ENCODE data around the gene EXOC4.

Gene EXOC4

GRCh38 chr7:133812877-133813276 lies 560.0 kb downstream of the EXOC4 start:
- no peak overlapping the region for H3K4me3 ChIP-seq (ENCODE audit: low read length, poor library complexity, severe bottlenecking)
- H4K20me1 ChIP-seq (ENCODE audit: insufficient read depth, low read length, poor library complexity, severe bottlenecking): no peaks in the 10 kb centered on the region
- H3K4me1 ChIP-seq (ENCODE audit: insufficient read depth, low read length, poor library complexity, severe bottlenecking): peaks cover 6% of the 10 kb centered on the region
- no peaks in the 10 kb centered on the region for H3K9me3 ChIP-seq (ENCODE audit: insufficient read depth, low read depth, low read length)
- 0 out of 2 replicates have a peak, but pooled peaks cover 5% of the 10 kb centered on the region for H3F3A ChIP-seq (ENCODE audit: low read depth)
- peaks cover 4% of the 10 kb centered on the region; the same call in 1 of the 2 replicates for H3K36me3 ChIP-seq (ENCODE audit: insufficient read depth, low read length)
- H3K4me2 ChIP-seq (ENCODE audit: low read depth, low read length, poor library complexity, severe bottlenecking): no peak overlapping the region
- no peaks in the 10 kb centered on the region for H3K27me3 ChIP-seq (ENCODE audit: insufficient read depth, low read length, poor library complexity, severe bottlenecking)
- H3K79me2 ChIP-seq (ENCODE audit: insufficient read depth, low read length): no peaks in the 10 kb centered on the region
- no peak overlapping the region for H3K9ac ChIP-seq (ENCODE audit: low read depth, low read length, poor library complexity, severe bottlenecking)
- H3K9me2 ChIP-seq (replicated peaks; ENCODE audit: low read depth, low read length): no peaks in the 10 kb centered on the region
- TF ChIP-seq EZH2phosphoT487 (IDR thresholded peaks at IDR 0.05; ENCODE audit: borderline replicate concordance) (no peak), CTCF (conservative IDR thresholded peaks at IDR 0.05; ENCODE audit: low read length) (no peak)
- H2AFZ ChIP-seq (ENCODE audit: low read length): no peak overlapping the region

DNA sequence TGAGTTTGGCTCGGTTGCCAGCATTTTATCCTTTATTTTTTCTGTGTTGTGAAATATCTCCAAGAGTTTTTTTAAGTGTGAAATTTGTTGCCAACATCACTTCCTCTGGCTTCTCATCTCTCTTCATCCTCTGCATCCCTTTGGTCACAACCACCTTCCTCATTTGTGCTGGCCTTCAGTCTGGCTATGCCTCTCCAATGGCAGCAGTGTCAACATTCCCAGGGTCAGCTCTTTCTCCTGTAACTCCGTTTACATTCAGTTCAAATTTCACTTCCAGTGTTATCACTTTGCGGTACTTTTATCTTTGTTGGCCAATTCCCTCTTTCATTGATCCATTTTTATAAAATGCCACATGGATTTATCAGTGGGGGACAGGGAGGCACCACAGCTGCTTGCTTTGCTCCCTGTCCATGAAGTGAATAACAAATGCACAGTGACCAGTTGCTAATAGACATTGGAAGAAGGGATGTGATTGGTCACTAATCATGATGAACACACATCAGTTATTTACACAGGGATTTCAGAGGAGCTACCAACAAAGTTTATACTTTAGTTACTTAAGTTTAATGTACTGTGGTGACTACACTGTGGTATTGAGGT lies 562.8 kb downstream of the EXOC4 start:
- peaks cover 15% of the 10 kb centered on the region; the same call in 1 of the 2 replicates for H3K36me3 ChIP-seq (ENCODE audit: insufficient read depth, low read length)
- no peak overlapping the region for H3K9ac ChIP-seq (ENCODE audit: low read depth, low read length, poor library complexity, severe bottlenecking)
- no peak overlapping the region for H2AFZ ChIP-seq (ENCODE audit: low read length)
- no peaks in the 10 kb centered on the region for H3K27me3 ChIP-seq (ENCODE audit: insufficient read depth, low read length, poor library complexity, severe bottlenecking)
- H3K4me1 ChIP-seq (ENCODE audit: insufficient read depth, low read length, poor library complexity, severe bottlenecking): peaks cover 11% of the 10 kb centered on the region
- no peak overlapping the region for H3K4me3 ChIP-seq (ENCODE audit: low read length, poor library complexity, severe bottlenecking)
- no peak overlapping the region for H3K4me2 ChIP-seq (ENCODE audit: low read depth, low read length, poor library complexity, severe bottlenecking)
- no peaks in the 10 kb centered on the region for H3K79me2 ChIP-seq (ENCODE audit: insufficient read depth, low read length)
- no peaks in the 10 kb centered on the region for H3K9me2 ChIP-seq (replicated peaks; ENCODE audit: low read depth, low read length)
- no peaks in the 10 kb centered on the region for H3K9me3 ChIP-seq (ENCODE audit: insufficient read depth, low read depth, low read length)
- H4K20me1 ChIP-seq (ENCODE audit: insufficient read depth, low read length, poor library complexity, severe bottlenecking): no peaks in the 10 kb centered on the region
- 0 out of 2 replicates have a peak, but pooled peaks cover 5% of the 10 kb centered on the region for H3F3A ChIP-seq (ENCODE audit: low read depth)
- TF ChIP-seq EZH2phosphoT487 (IDR thresholded peaks at IDR 0.05; ENCODE audit: borderline replicate concordance) (no peak), CTCF (conservative IDR thresholded peaks at IDR 0.05; ENCODE audit: low read length) (no peak)

DNA sequence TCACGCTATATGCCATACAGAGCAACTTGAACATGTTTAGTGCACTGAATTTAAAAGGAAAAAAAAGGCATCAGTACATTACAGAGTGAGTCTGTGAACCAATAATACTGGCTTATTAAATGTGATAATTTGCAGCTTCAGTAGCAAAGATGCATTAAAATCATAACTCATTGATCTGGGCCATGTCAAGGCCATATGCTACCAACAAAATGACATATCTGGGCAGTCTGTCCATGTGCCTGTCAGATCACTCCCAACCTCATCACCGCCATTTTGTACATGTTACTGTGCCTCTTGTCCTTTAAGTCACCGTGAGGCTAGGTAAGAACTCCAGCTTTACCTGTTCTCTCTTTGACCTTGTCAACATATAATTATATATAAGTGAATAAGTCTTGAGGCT lies 566.8 kb downstream of the EXOC4 start:
- no peaks in the 10 kb centered on the region for H3K9me3 ChIP-seq (ENCODE audit: insufficient read depth, low read depth, low read length)
- no peak for TF ChIP-seq CTCF (conservative IDR thresholded peaks at IDR 0.05; ENCODE audit: low read length)
- TF ChIP-seq EZH2phosphoT487 (IDR thresholded peaks at IDR 0.05; ENCODE audit: borderline replicate concordance): no peak

More for the DNA sequence above, 566.8 kb downstream of the EXOC4 start:
- H3K4me3 ChIP-seq (ENCODE audit: low read length, poor library complexity, severe bottlenecking): no peak overlapping the region
- H4K20me1 ChIP-seq (ENCODE audit: insufficient read depth, low read length, poor library complexity, severe bottlenecking): no peaks in the 10 kb centered on the region
- no peaks in the 10 kb centered on the region for H3F3A ChIP-seq (ENCODE audit: low read depth)
- H3K27me3 ChIP-seq (ENCODE audit: insufficient read depth, low read length, poor library complexity, severe bottlenecking): no peaks in the 10 kb centered on the region
- H3K4me1 ChIP-seq (ENCODE audit: insufficient read depth, low read length, poor library complexity, severe bottlenecking): peaks cover 14% of the 10 kb centered on the region
- H2AFZ ChIP-seq (ENCODE audit: low read length): no peak overlapping the region
- peaks cover 15% of the 10 kb centered on the region; the same call in 1 of the 2 replicates for H3K36me3 ChIP-seq (ENCODE audit: insufficient read depth, low read length)
- H3K4me2 ChIP-seq (ENCODE audit: low read depth, low read length, poor library complexity, severe bottlenecking): no peak overlapping the region
- no peak overlapping the region for H3K9ac ChIP-seq (ENCODE audit: low read depth, low read length, poor library complexity, severe bottlenecking)
- H3K9me2 ChIP-seq (replicated peaks; ENCODE audit: low read depth, low read length): no peaks in the 10 kb centered on the region
- H3K79me2 ChIP-seq (ENCODE audit: insufficient read depth, low read length): no peaks in the 10 kb centered on the region
